DOHH2 (cell line): ENCODE results near the gene MIEF2.

Source experiments
- H3F3A ChIP-seq: fragments of 200-600 bp; sonication (generic), shearing (Covaris generic); 2 replicates; pipeline ENCODE4 v1.6.0; 2016; ENCODE audit warnings: antibody characterized with exemption, mild to moderate bottlenecking; ENCODE audit not compliant: control insufficient read depth, insufficient read depth
- H3K27ac ChIP-seq: fragments of 200-600 bp; sonication (generic); 2 replicates; pipeline ENCODE4 v1.5.1; 2014; ENCODE audit warnings: low read depth, mild to moderate bottlenecking, low read length, moderate library complexity
- H3K27me3 ChIP-seq: fragments of 200-600 bp; sonication (generic); 2 replicates; pipeline ENCODE4 v1.6.1; 2014; ENCODE audit warnings: mild to moderate bottlenecking, low read length, mixed read lengths; ENCODE audit not compliant: control insufficient read depth
- H3K36me3 ChIP-seq: fragments of 200-600 bp; sonication (generic); 2 replicates; pipeline ENCODE4 v1.6.1; 2014; ENCODE audit warnings: mild to moderate bottlenecking, low read length, moderate library complexity, mixed read lengths; ENCODE audit not compliant: control insufficient read depth
- H3K4me1 ChIP-seq: fragments of 200-600 bp; sonication (generic); 2 replicates; pipeline ENCODE4 v1.6.1; 2014; ENCODE audit warnings: mild to moderate bottlenecking, low read length, mixed read lengths; ENCODE audit not compliant: control insufficient read depth
- H3K4me2 ChIP-seq: fragments of 200-600 bp; sonication (generic); 2 replicates; pipeline ENCODE4 v1.6.0; 2014; ENCODE audit warnings: mild to moderate bottlenecking, low read length, moderate library complexity
- H3K4me3 ChIP-seq: fragments of 200-600 bp; sonication (generic); 2 replicates; pipeline ENCODE4 v1.5.1; 2014; ENCODE audit warnings: mild to moderate bottlenecking, low read length, mixed read lengths
- H3K79me2 ChIP-seq: fragments of 200-600 bp; sonication (generic); 2 replicates; pipeline ENCODE4 v1.6.1; 2014; ENCODE audit warnings: mild to moderate bottlenecking, low read length, mixed read lengths; ENCODE audit not compliant: control insufficient read depth
- H3K9me2 ChIP-seq: fragments of 200-600 bp; sonication (generic); replicated peaks from 2 replicates; pipeline ENCODE4 v1.6.1; 2014; ENCODE audit warnings: mild to moderate bottlenecking, low read length, mixed read lengths; ENCODE audit not compliant: control insufficient read depth
- H3K9me3 ChIP-seq: fragments of 200-600 bp; sonication (generic); 2 replicates; pipeline ENCODE4 v1.6.1; 2014; ENCODE audit warnings: antibody characterized with exemption, low read length, mixed read lengths; ENCODE audit not compliant: control insufficient read depth, insufficient read depth
- H4K20me1 ChIP-seq: fragments of 200-600 bp; sonication (generic); 2 replicates; pipeline ENCODE4 v1.6.0; 2014; ENCODE audit warnings: low read depth, mild to moderate bottlenecking, antibody characterized with exemption, low read length, moderate library complexity; ENCODE audit not compliant: control insufficient read depth, insufficient read depth
- CTCF ChIP-seq: fragments of 200-600 bp; sonication (generic); IDR thresholded peaks from one replicate; pipeline ENCODE4 v1.5.1; 2014; ENCODE audit warnings: antibody characterized with exemption, mild to moderate bottlenecking, low read depth, low read length; ENCODE audit not compliant: poor library complexity, severe bottlenecking
- EZH2phosphoT487 ChIP-seq: fragments of 200-600 bp; sonication (generic); IDR thresholded peaks from 2 replicates; pipeline ENCODE4 v1.6.1; 2017; ENCODE audit warnings: borderline replicate concordance, mild to moderate bottlenecking, antibody characterized with exemption, low read length, moderate library complexity, mixed read lengths

The MIEF2 gene

DNA sequence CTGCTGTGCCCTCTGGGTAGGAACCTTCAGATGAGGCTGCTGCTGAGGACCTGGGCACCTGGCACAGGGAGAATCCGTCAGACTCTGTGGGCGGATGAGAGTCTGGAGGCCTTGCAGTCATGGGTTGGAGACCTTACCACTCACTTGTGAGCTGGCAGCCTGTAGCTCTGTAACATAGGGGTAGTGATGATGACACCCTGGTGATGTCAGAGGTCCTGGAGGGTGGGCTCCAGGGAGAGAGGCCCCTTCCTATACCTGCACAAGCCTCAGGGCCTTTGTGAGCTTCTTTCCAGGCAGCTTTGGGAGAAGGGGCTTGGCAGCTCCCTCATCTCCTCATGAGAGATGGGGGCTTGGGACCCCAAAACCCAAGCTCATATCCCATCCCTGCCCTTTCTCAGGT, 1.6 kb downstream of the MIEF2 start:
- H3K9me2 ChIP-seq, result no peaks in the 10 kb centered on the region
- TF ChIP-seq CTCF (no peak), EZH2phosphoT487 (no peak)
- no peaks in the 10 kb centered on the region for H3K9me3 ChIP-seq
- no peaks in the 10 kb centered on the region for H3K27me3 ChIP-seq
- H3K4me3 ChIP-seq, result peak overlapping the region; percentile 82; the same call in 1 of the 2 replicates
- peaks cover 19% of the 10 kb centered on the region for H3K79me2 ChIP-seq
- H3K4me2 ChIP-seq, result peak overlapping the region; percentile 87
- H3K4me1 ChIP-seq, result peaks cover 31% of the 10 kb centered on the region
- H4K20me1 ChIP-seq, result 0 out of 2 replicates have a peak, but pooled peaks cover 4% of the 10 kb centered on the region
- H3K36me3 ChIP-seq, result no peaks in the 10 kb centered on the region
- H3F3A ChIP-seq, result no peaks in the 10 kb centered on the region
- no peak overlapping the region for H3K27ac ChIP-seq

GRCh38 chr17:18262641-18263040, 2.2 kb downstream of the MIEF2 start:
- Histone ChIP-seq H3K4me2 (no peak overlapping the region), H4K20me1 (no peaks in the 10 kb centered on the region)

GRCh38 chr17:18263885-18264682, 3.6 kb downstream of the MIEF2 start:
- H3K27ac ChIP-seq, result no peak overlapping the region
- TF ChIP-seq EZH2phosphoT487 (no peak), CTCF (no peak)
- no peak overlapping the region for H3K4me3 ChIP-seq
- no peaks in the 10 kb centered on the region for H3K36me3 ChIP-seq
- H3K9me2 ChIP-seq, result no peaks in the 10 kb centered on the region
- no peaks in the 10 kb centered on the region for H3K27me3 ChIP-seq
- H3F3A ChIP-seq, result no peaks in the 10 kb centered on the region
- peaks cover 20% of the 10 kb centered on the region for H3K4me1 ChIP-seq
- peaks cover 5% of the 10 kb centered on the region; the same call in 1 of the 2 replicates for H3K79me2 ChIP-seq
- no peaks in the 10 kb centered on the region for H4K20me1 ChIP-seq
- no peak overlapping the region for H3K4me2 ChIP-seq
- H3K9me3 ChIP-seq, result no peaks in the 10 kb centered on the region

More at GRCh38 chr17:18262641-18263040, 2.2 kb downstream of the MIEF2 start:
- Histone ChIP-seq H3K27ac (no peak overlapping the region), H3F3A (no peaks in the 10 kb centered on the region), H3K9me2 (no peaks in the 10 kb centered on the region), H3K36me3 (no peaks in the 10 kb centered on the region), H3K27me3 (no peaks in the 10 kb centered on the region), H3K4me1 (peaks cover 26% of the 10 kb centered on the region), H3K4me3 (no peak overlapping the region), H3K79me2 (peaks cover 13% of the 10 kb centered on the region), H3K9me3 (no peaks in the 10 kb centered on the region)
- no peak for TF ChIP-seq CTCF
- TF ChIP-seq EZH2phosphoT487, result no peak
